HG02588 (cell line): ENCODE results near the gene CREM.

ENCODE experiments used
- ATAC-seq: cut with Tn5 transposase; IDR thresholded peaks from one replicate; pipeline ENCODE4 v1.9.1; 2021; ENCODE audit warnings: mild to moderate bottlenecking, moderate library complexity; ENCODE audit not compliant: unreplicated experiment

CREM gene

DNA sequence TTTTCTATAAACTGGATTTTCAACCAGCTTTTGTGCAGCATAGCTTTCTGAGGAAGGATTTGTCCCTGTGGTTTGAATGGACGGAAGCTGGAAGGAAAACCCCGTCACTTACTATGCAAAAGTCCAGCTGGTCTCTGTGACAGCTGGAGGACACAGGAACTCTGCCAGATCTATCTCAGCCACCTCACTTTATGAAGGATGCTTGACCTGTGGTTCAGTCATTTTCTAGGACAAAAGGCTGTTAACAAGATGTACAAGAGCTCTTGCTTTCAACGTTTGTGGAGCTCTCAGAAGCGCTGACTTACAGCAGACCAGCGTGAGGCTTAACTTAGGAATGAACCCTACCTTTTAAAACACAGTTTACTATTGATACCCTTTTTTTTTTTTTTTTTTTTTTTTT is 90.8 kb downstream of the CREM start:
- ATAC-seq: no peak

DNA sequence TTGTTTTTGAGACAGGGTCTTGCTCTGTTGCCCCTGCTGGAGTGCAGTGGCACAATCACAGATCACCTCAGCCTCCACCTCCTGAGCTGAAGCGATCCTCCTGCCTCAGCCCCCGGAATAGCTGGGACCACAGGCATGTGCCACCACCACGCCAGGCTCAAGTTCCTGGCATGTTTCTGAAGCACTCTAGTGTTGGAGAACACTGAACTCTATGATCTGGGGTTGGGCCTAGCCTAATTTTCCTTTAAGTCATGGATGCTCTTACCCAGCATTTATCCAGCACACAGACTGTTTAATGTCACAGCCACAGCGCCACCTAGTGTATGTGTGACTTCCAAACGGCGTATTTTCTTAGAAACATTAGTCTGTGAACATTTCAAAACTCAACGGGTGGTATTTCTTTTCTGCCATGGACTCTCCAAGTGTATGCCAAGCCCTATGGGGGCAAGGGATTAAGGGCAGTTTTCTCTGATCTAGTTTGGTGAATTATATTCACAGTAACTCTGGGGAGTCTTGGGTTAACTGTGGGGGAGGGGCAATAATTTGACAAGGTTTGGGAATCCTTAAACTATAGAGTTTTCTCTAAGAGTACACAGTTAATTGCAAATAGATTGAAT is 91.8 kb downstream of the CREM start:
- ATAC-seq: peak; percentile 66

DNA sequence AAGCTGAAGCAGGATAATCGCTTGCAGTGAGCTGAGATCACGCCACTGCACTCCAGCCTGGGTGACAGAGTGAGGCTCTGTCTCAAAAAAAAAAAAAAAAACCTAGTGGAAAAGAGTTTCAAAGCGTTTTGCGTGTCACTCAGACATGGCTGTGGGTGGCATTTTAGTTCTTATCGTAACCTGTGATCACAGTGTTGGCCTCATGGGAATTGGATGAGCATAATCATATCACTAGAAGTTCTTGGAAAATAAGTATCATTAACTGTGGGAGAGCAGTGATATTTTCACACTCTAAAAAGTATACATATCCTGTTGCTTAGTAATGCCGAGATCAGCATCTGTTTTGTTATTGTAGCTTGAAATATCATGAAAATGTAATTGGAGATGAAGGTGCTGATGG is 92.6 kb downstream of the CREM start:
- ATAC-seq: no peak

DNA sequence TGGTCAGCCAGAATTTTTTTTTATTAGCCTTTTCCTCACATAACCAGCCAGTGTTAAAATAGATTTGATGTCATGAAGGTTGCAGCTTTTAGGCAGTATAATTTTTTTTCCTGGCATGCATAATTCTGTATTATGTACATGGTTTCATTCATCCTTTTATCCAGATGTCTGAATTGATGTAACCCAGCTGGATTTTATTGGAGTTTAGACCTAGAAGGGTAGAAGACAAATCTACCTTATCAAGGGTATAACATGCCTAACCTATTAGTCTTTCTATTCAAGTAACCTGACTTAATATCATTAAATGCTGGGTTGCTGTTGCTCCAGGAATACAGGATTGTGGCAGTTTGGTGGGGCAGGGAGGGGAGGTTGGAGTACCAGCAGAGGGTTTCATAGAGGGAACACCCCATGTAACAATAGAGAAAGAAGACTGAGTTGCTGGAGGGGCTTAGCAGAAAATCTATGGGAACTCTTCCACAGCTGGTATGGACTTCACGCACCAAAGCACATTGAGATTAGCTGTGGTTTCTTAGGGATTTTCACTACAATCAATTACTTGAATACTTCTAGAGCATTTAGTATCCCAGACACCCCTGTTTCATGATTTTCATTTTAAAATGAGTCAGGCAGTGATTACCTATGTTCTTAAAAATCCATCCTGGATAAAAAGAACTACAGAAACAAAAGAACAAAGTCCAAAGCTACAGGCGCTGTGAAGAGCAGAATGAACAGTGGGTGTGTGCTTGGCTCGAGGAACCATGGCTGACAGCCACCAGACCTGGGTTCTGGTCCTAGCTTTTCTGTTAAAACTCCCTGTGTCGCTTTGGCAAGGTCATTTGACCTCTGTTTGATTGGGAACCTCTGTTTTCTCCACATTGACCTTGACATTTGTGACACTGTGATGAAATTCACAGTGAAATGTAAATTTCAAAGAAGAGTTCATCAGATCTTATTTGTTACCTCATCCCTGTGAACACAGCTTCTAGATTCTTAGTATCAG is 93.5 kb downstream of the CREM start:
- no peak for ATAC-seq

DNA sequence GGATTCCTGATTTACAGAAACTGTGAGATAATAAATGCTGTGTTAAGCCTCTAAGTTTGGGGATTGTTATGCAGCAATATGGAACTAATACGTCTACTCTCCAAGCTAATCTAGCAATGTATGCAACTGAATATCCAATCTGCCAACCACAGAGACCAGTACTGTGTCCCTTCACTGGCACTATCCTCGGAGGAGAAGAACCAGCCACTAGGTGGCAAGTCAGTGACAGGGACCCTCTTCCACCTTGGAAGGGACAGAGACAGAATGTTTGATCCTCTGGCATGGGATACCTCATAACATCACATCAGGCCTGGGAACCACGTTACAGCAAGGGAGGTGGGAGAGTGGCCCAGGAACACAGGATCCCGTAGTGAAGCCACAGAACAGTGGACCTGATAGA is 96.4 kb downstream of the CREM start:
- no peak for ATAC-seq

DNA sequence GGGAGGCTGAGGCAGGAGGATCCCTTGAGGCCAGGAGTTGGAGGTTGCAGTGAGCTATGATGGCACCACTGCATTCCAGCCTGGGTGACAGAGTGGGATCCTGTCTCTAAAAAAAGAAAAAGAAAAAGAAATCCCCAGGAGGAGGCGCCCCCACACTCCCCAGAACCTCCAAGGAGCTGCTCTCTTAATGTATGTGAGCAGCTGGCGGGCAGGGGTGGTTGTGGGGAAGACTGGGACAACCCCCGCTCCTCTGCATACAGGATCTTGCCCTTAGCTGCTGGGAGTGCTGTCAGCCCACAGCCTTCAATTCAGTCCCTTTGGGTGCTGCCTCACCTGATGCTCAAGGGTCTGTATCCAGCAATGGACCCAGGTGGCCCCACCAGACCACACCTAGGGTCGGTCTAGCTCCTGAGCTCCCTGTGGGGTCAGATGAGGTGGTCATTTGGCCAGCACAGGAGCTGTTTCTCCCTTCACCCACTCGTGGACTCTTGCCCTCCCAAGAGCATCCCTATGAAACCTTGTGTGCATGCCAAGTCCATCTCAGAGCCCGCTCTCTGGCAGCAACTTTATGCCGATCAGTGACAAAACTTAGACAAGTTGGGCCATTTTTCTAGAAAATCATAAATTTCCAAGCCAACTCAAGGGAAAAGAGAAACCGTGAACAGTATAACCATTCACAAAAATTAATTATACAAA is 97.5 kb downstream of the CREM start:
- ATAC-seq: no peak

DNA sequence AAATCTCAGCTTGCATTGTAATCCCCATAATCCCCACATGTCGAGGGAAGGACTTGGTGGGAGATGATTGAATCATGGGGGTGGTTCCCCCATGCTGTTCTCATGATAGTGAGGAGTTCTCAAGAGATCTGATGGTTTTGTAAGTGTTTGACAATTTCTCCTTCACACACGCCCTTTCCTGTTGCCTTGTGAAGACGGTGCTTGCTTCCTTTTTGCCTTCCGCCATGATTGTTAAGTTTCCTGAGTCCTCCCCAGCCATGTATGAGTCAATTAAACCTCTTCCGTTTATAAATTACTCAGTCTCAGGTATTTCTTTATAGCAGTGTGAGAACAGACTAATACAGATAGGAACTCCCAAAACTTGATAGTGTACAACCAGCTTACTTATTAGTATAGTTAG is 98.6 kb downstream of the CREM start:
- no peak for ATAC-seq

DNA sequence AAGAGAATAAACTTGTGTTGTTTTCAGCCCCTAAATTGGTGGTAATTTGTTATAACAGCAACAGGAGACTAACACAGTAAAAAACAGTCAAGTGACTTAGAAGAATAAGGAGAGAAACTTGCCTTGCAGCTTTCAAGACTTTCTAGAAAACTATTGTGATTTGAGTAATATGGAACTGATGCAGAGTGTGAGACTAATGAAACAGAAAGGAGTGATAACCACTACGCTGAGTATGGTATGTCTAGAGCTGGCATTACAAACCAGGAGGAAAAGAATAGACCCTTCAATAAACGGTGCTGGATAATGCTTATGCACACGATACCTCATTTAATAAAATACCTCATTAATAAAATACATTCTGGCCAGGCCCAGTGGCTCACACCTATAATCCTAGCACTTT is 99.9 kb downstream of the CREM start:
- no peak for ATAC-seq

DNA sequence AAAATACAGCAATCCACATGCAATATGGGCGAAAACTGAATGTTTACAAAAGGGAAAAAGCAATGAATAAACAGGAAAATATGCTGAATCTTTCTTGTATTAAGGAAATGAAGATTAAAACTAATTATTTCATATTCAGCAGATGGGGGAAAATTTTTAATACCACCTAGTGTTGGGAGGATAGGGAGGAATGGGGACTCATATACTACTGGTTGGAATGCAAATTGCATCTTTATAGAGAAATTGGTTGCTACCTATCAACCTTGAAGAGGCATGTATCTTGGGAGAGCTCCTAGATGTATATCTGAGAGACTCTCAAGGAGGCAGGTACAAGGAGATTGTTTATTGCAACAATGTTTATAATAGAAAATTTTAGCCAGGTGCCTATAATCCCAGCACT is 101.4 kb downstream of the CREM start:
- ATAC-seq: no peak

DNA sequence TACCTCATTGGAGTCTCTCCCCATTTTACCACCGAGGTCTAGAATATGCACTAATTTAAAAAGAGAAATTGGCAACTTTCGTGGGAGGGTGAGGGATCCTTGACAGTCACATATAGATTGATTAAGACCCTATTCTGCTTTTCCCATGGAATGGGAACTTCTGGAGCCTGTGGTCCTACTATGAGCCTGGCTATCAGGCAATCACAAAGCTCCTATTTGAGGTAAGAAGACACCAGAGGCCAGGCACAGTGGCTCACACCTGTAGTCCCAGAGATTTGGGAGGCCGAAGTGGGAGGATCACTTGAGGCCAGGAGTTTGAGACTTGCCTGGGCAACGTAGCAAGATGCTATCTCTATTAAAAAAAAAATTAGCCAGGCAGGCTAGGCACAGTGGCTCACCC is 105.0 kb downstream of the CREM start:
- ATAC-seq: no peak

DNA sequence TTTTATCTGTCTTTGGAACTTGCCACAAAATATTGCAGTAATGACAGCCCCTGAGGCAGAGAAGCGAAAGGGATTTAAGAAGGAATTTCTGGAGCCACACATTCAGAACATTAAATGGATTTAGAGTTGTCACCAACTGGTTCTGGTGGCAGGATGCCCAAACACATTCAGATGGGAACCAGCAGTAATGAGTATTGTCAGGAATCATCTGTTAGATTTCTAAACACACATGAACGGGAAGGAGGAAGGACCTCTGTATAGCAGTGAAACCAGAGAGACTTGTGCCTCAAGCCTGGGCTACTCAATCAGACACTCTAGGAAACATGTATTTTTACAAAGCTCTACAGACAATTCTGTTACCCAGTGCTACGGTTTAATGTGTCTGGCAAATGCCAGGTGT is 105.9 kb downstream of the CREM start:
- no peak for ATAC-seq

DNA sequence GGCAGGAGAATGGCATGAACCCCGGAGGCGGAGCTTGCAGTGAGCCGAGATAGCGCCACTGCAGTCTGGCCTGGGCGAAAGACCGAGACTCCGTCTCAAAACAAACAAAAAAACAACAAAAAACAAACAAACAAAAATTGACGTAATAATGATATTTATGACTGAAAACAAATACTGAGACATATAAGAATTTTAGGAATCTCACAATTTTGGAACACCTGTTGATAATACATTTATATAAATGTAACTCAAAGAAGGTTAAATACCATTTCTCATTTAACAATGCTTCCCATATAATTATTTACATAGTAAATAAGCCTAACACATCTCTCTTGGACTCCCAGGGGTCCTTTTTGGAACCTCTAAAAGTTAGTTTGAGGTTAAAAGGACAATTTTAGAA is 107.4 kb downstream of the CREM start:
- no peak for ATAC-seq

DNA sequence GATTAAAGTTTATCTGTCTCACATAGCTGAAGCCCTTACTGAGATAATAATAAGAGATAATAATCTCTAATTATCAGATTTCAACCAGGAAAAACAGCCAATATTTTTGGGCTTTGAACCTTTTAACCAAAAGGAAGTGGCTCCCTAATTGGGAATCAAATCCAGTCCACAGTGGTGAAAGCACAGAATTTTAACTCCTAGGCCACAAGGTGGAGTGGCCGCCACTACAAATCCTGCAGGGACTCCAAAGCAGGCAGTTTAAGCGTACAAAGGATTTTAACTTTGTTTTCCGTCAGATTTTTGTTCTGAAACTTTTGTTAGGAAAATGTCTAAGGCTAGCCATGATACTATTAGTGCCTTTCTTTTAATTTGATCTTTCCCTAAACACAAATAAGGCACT is 110.1 kb downstream of the CREM start:
- ATAC-seq: no peak

DNA sequence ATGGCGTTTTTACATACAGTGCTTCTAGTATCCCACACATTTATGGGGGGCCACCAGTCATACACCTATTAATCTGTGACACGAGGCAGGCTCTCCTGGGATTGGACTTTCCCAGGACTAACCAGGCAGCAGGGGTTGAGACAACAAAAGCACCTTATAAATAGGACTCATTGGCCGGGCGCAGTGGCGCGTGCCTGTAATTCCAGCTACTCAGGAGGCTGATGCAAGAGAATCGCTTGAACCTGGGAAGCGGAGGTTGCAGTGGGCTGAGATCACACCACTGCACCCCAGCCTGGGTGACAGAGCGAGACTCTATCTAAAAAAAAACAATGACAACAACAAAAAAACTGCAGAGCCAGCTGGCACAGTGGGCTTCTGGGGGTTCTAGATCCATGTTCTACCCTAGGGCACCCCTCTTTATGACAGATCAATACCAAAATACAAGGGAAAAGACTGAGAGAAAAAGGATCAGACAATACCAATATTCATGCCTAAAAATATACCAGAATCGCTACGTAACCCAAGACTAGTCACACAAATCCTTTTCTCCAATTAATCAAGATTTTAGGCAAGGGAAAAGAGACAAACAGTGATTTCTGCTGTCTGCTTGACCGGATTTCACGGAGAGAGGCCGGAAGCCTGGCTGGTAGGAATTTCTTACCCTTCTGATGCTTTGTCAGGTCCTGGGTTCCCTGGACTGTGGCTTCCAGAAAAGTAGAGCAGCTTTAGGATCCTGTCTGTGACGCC is 111.3 kb downstream of the CREM start:
- no peak for ATAC-seq

DNA sequence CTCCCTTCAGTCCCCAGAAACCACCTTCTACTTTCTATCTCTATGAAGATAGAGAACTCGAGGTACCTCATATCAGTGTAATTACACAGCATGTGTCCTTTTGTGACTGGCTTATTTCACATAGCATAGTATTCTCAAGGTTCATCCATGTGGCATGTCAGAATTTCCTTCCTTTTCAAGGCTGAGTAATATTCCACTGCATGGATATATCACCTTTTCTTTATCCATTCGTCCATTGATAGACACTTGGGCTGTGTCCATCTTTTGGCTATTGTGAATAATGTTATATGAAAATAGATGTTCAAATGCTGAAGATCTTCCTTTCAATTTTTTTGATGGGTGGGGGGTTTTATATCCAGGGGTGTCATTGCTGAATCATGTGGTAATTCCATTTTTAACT is 117.9 kb downstream of the CREM start:
- no peak for ATAC-seq

DNA sequence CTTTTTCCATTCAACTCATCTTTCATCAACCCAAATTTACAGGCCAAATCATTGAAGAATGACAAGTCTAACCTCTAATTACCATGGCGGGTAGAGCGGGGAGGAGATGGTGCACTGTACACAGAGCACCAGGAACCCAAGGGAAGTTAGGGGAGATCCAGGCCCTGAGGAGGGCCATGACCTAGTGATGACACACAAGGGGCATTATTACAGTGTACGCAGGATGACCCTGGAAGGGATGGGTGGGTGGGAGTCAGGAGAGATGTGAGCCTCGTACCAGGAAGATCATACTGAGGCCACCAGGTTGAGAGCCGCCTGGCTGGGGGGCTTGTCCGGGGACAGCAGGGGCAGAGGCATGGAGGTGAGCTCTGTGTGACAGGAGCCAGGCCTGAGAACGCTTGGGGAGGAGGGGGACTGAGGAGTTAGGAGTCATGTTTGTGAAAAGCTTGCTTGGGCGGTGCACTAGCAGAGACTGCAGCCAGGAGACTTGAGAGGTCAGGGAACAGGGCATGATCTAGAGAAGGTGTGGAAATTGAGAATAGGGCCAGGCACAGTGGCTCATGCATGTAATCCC is 120.2 kb downstream of the CREM start:
- no peak for ATAC-seq

DNA sequence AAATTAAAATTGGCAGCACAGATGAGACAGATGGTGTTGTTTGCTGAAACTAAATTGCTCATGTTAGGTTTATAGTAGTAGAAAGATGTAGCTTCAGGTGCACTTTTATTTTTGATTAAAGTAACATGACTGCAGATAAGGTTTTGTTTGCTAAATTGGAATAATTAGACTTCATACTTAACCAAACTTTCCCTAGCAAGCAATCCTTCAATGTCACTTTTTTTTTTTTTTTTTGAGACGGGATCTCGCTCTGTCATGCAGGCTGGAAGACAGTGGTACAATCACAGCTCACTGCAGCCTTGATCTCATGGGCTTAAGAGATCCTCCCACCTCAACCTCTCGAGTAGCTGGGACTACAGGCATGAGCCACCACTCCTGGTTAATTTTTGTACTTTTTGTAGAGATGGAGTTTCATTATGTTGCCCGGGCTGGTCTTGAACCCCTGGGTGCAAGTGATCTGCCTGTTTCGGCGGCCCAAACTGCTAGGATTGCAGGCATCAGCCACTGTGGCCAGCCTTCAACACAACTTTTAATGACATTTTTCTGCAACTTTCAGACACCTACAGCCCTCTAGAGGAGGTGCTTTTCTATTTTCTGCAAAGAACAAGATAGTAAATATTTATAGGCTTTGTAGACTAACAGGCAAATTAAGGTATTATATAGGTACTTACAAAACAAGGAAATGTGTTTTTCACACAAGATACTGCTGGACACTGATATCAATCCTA is 124.9 kb downstream of the CREM start:
- ATAC-seq: no peak

DNA sequence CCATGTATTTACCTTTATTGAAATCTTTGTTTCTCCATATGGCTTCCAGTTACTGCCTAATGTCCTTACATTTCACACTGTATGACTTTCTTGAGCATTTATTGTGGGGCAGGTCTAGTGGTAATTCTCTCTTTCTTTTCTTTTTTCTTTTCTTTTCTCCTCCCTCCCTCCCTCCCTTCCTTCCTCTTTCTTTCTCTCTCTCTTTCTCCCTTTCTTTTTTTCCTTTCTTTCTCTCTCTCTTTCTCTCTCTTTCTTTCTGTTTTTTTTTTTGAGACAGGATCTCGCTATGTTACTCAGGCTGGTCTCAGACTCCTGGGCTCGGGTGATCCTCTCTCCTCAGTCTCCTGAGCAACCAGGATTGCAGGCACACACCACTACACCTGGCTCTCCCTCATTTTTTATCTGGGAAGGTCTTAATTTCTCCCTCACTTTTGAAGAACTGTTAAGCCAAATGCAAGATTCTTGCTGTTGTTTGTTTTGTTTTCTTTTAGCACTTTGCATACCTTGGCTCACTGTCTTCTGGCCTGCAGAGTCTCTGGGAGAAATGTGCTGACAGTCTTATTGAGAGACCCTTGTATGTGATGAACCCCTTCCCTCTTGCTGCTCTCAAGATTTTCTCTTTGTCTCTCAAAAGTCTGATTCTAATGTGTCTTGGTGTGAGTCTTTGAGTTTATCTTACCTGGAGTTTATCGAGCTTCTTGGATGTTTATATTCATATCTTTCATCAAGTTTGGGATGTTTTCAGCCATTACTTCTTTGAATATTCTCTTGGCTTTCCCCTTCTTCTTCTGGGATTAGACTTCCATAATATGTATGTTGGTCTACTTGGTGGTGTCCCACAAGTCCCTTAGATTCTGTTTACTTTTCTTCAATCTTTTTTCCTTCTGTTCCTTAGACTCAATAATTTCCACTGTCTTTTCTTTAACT is 130.7 kb downstream of the CREM start:
- ATAC-seq: no peak

DNA sequence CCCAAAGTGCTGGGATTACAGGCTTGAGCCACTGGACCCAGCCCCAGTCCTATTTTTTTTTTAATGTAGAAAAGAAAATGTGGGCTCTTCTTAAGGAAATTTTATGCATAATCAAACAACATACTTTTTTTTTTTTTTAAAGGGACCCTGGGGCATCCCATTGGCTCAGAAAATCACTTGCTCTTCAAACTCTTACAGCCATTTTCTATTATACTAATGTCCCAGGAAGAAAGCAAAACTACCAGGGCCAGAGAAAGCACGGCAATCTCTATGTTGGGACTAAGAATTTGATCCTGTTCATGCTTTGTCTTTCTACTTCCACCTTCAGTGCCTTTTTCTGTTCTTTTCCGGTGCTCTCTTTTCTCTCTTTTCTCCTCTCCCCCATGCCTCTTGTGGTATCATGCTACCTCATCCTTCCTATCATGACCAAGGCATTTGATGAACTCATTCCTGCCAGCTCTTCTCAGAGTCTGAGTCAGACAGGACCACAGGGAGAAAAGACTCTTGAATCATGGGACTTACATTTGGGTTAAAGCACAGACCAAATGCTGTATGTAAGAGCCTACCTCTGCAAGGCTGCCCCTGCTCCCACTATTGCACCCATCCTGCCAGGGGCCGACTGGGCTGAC is 133.2 kb downstream of the CREM start:
- no peak for ATAC-seq
